22Rv1 (cell line): ENCODE results near the gene PKIG.

Experiments used
- ZFX ChIP-seq: fragments of 450-650 bp; IDR thresholded peaks from 2 replicates; pipeline ENCODE4 v1.6.1; 2017; ENCODE audit warnings: antibody characterized with exemption, borderline replicate concordance
- TF ChIP-seq, protein P1 (sequence below): fragments of 450-650 bp; IDR thresholded peaks from 2 replicates; pipeline ENCODE4 v1.5.1; 2017; ENCODE audit warnings: mild to moderate bottlenecking

DNA sequence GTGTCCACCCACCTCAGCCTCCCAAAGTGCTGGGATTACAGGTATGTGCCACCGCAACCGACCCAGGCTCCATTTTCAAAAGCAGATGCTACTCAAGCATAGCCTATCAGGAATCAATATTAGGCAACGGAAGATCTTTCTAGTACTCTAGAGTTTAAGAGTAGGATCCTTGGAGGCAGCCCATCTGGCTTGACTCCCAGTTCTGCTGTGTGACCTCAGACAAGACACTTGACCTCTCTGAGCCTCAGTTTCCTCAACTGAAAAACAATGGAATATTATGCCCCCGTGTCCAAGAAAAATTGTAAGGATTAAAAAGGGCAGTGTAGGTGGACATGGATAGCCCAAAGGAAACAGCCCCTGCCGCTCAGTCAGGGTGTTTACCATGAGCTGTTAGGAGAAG, 54.7 kb downstream of the PKIG start:
- TF ChIP-seq, protein P1, sequence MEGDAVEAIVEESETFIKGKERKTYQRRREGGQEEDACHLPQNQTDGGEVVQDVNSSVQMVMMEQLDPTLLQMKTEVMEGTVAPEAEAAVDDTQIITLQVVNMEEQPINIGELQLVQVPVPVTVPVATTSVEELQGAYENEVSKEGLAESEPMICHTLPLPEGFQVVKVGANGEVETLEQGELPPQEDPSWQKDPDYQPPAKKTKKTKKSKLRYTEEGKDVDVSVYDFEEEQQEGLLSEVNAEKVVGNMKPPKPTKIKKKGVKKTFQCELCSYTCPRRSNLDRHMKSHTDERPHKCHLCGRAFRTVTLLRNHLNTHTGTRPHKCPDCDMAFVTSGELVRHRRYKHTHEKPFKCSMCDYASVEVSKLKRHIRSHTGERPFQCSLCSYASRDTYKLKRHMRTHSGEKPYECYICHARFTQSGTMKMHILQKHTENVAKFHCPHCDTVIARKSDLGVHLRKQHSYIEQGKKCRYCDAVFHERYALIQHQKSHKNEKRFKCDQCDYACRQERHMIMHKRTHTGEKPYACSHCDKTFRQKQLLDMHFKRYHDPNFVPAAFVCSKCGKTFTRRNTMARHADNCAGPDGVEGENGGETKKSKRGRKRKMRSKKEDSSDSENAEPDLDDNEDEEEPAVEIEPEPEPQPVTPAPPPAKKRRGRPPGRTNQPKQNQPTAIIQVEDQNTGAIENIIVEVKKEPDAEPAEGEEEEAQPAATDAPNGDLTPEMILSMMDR: no peak
- no peak for TF ChIP-seq ZFX
